ENCODE results near the gene UBE2I.

DNA sequence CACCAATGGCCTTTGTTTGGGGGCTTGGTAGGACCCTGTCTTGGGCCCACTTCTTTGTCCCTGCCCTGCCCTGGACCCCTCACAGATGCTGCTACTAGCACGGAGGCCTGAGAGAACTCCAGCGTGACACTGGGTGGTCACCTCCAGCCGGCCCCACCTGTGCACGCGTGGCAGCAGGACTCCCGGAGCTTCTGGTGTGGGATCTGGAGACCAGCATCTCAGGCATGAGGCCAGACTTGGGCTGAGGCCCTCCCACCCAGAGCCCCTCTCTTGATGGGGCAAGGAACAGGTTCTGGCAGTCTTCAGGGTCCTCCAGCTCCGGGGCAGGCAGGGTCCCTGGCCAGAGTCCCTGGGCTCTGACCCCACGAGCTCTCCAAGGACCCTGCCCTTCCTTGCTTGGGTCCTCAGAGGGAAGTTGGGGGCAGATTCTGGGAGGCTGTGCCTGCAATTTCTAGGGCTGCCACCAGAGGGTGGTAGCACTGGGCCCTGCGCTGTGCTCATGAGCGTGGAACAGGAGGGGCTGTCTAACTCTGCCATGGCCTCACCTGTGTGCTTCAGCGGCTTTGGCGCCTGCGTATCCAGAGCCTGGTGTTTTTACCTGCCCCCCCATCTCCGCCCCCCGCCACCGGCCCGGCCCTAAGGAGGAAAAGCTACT, 21.0 kb downstream of the UBE2I start:
- TF ChIP-seq GATA2 (IDR thresholded peaks at IDR 0.05; ENCODE audit: low read depth, low read length) (no peak), GATA3 (IDR thresholded peaks at IDR 0.05; ENCODE audit: low read depth, low read length) (no peak)

Data from SH-SY5Y (cell line).